Adrenal gland (tissue), 12 donors: ENCODE results near the gene SMIM38. TPM values are rescaled to one million over a fixed set of nuclear protein-coding genes. Genes with fewer than 3 reads are reported as not detected.

Source experiments
- DNase-seq, 7 donors: peaks; one replicate each; pipeline ENCODE4 v3.0.0-alpha.2; 2019 to 2020
- H3K27ac ChIP-seq, 5 donors: fragments of 200-600 bp; sonication (generic) in 4 of 5; 1 replicate in 3 of 5; 2 replicates in 2 of 5; pipeline versions ENCODE4 v1.5.1 to v1.8.0; 2016 to 2020; ENCODE audit warnings: mild to moderate bottlenecking in 1 of 5
- H3K27me3 ChIP-seq: fragments of 200-600 bp; 2 replicates; pipeline ENCODE4 v1.8.0; 2021
- H3K36me3 ChIP-seq, 2 donors: fragments of 200-600 bp; replicated peaks in 1 of 2; 1 replicate in 1 of 2; 2 replicates in 1 of 2; pipeline versions ENCODE4 v1.5.1 to v1.8.0; 2018 to 2022
- H3K4me1 ChIP-seq, 2 donors: fragments of 200-600 bp; replicated peaks in 1 of 2; 1 replicate in 1 of 2; 2 replicates in 1 of 2; pipeline versions ENCODE4 v1.5.1 to v1.8.0; 2018 to 2021
- H3K4me3 ChIP-seq, 4 donors: fragments of 200-600 bp; sonication (generic) in 3 of 4; one replicate each; pipeline ENCODE4 v1.5.1; 2016 to 2018
- H3K9me3 ChIP-seq, 3 donors: fragments of 200-600 bp; sonication (generic) in 1 of 3; replicated peaks in 1 of 3; 1 replicate in 2 of 3; 2 replicates in 1 of 3; pipeline versions ENCODE4 v1.5.1 to v1.8.0; 2016 to 2021
- POLR2A ChIP-seq, 2 donors: fragments of 450-650 bp; IDR thresholded peaks; one replicate each; pipeline ENCODE4 v1.6.1; 2017; ENCODE audit warnings: antibody characterized with exemption in 2 of 2, mild to moderate bottlenecking in 2 of 2, moderate library complexity in 1 of 2
- WGBS, 4 donors: extraction: QIAGEN DNeasy Blood & Tissue Kit in 2 of 4; methylation state at CpG; one replicate each; pipeline versions ENCODE4 v1.1.5 to v1.1.7; 2013 to 2017; 5-methylcytosine and 5-hydroxymethylcytosine counted together
- intact Hi-C, 2 donors: fragments of 100-400 bp; cut with DNase I; formaldehyde crosslinking; loops; one replicate each; pipeline versions ENCODE4 v1.14.1 to v1.15.0; 2022 to 2023
- polyA plus RNA-seq, 3 donors: library from polyadenylated mRNA; stranded (reverse); fragments of 200-250 nt in 2 of 3; fragments of 350-450 nt in 1 of 3; fragmentation: Illumina TruSeq in 1 of 3; extraction: RNeasy Lipid Tissue Mini Kit (QIAGEN cat#74804) in 1 of 3; gene quantifications; one replicate each; pipeline ENCODE4 v1.2.3, GENCODE V29; 2013 to 2014
- total RNA-seq, 9 donors: library from RNA; depleted of rRNA in 4 of 9; stranded (reverse); fragments of >200 nt in 4 of 9; fragments of 120-200 nt in 1 of 9; fragmentation: NEBNext Ultra II Directional in 1 of 9; extraction: Animal tissue kit (Norgen Biotek cat#: 25700) in 1 of 9; gene quantifications; one replicate each; pipeline versions ENCODE4 v1.1.0 to v1.2.4, GENCODE V29; 2013 to 2023
- TF ChIP-seq, protein P1 (sequence below), 6 experiments: fragments of 450-650 bp in 4 of 6; fragments of 200-600 bp in 2 of 6; sonication (generic) in 1 of 6; IDR thresholded peaks; 1 replicate in 5 of 6; 2 replicates in 1 of 6; pipeline versions ENCODE4 v1.5.1 to v1.8.0; 2016 to 2021; ENCODE audit warnings: antibody characterized with exemption in 6 of 6, mild to moderate bottlenecking in 2 of 6, moderate library complexity in 1 of 6
- donor health status: healthy with polysubstance abuse.
- donor health status: Bipolar disorder and iron deficiency.
- donor health status: DM: yes; HTN: yes; CAD: no.
- donor health status: DM: no; HTN: no; CAD: no.
- donor health status: DM: no; HTN: no; CAD: no.
- donor health status: DM: yes; HTN: yes; CAD: no.

The SMIM38 gene
- total and polyA plus RNA-seq, 12 donors = 0.11 to 0.33 (median 0.16) TPM; not detected in 4

DNA sequence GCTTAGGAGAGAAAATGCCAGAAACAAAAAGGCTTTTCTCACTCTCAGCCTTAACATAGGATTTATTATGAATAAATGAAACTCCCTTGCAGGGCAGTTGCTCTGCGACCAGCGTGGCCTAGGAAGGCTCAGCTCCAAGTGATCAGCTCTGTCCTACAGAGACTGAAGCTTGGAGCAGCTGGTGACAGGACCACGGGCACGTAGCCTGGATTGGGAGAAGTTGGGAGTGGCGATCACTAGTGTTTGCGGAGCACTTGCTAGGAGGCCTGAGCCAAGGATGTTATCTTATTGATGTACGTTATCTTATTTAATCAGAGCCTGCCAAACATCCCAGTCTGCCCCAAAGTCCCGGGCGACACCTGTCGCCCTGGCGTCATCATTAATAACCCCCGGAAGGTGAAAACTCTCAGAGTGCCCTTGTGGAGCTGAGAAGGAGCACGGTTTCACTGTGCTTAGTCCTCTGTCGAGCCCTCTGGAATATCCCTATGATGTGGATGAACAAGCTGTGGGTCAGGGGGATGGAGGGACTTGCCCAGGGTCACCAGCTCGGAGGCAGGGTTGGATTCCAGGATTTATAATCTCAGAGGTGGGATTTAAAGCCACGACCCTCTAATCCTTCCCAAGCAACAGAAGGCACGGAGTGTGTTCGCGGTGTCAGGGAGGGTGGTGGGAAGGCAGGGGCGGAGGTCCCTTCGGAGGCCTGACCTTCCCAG, 40.8 kb upstream of the SMIM38 start:
- Histone ChIP-seq H3K9me3 (no peaks in the 10 kb centered on the region), H3K4me3 (no peak overlapping the region), H3K36me3 (no peaks in the 10 kb centered on the region), H3K27me3 (no peaks in the 10 kb centered on the region), H3K27ac (no peak overlapping the region), H3K4me1 (no peaks in the 10 kb centered on the region)
- TF ChIP-seq, protein P1, sequence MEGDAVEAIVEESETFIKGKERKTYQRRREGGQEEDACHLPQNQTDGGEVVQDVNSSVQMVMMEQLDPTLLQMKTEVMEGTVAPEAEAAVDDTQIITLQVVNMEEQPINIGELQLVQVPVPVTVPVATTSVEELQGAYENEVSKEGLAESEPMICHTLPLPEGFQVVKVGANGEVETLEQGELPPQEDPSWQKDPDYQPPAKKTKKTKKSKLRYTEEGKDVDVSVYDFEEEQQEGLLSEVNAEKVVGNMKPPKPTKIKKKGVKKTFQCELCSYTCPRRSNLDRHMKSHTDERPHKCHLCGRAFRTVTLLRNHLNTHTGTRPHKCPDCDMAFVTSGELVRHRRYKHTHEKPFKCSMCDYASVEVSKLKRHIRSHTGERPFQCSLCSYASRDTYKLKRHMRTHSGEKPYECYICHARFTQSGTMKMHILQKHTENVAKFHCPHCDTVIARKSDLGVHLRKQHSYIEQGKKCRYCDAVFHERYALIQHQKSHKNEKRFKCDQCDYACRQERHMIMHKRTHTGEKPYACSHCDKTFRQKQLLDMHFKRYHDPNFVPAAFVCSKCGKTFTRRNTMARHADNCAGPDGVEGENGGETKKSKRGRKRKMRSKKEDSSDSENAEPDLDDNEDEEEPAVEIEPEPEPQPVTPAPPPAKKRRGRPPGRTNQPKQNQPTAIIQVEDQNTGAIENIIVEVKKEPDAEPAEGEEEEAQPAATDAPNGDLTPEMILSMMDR (IDR thresholded peaks at IDR 0.05) = no peak
- TF ChIP-seq POLR2A (IDR thresholded peaks at IDR 0.05) = no peak
- 73 to 85% (median 82%) methylated on average over 16 to 21 of the region's 21 CpGs for WGBS, 4 donors
- DNase-seq = no peak
- intact Hi-C loops = no loop called here

DNA sequence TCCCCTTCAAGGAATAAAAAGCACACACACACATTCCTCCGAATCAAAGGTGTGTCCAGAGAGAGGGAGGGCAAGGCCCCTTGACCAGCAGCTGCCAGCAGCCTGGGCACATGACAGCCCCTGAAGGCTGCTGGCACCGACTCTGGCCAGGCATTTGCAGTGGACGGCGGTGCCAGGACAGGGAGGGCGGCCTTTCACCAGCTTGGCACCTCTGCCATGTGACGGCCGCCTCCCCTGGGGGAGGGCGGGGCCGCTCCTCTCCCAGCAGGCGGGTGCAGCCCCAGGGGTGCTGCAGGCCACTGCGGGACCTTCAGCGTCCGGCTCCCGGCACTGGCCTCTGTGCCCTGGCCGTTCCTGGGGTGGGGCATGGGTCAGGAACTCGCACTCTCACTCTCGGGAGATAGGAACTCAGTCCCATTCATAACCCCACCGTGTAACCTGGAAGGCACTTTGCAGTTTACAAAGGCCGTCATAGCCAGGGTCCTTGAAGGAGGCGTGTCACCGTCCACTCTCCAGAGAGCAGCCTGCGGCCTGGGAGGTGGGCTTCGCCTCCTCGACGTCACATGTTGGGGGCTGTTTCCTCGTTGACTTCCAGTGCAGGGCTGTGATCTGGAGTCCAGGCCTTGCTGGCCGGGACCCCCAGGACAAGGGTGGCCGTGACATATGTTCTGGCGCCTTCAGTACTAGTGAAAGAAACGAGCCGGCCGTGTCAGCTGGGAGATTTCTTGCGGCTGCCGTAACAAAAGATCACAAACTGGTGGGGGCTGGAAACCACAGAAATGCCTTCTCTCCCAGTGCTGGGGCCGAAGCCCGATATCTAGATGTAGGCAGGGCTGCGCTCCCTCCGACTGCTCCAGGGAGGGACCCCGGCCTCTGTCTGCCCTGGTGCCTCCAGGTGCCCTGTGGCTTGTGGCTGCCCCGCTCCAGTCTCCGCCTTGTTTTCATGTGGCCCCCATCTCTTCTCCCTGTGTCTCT, 39.9 kb upstream of the SMIM38 start:
- Histone ChIP-seq H3K4me3 (no peak overlapping the region), H3K27ac (no peak overlapping the region), H3K4me1 (no peaks in the 10 kb centered on the region), H3K9me3 (no peaks in the 10 kb centered on the region), H3K27me3 (no peaks in the 10 kb centered on the region), H3K36me3 (no peaks in the 10 kb centered on the region)
- intact Hi-C loops = no loop called here
- no peak for TF ChIP-seq POLR2A (IDR thresholded peaks at IDR 0.05)
- TF ChIP-seq, protein P1 (IDR thresholded peaks at IDR 0.05) = no peak
- DNase-seq = peak in 1 of 7 donors; percentile 39
- 73 to 79% (median 77%) methylated on average over 22 to 41 of the region's 41 CpGs for WGBS, 4 donors

DNA sequence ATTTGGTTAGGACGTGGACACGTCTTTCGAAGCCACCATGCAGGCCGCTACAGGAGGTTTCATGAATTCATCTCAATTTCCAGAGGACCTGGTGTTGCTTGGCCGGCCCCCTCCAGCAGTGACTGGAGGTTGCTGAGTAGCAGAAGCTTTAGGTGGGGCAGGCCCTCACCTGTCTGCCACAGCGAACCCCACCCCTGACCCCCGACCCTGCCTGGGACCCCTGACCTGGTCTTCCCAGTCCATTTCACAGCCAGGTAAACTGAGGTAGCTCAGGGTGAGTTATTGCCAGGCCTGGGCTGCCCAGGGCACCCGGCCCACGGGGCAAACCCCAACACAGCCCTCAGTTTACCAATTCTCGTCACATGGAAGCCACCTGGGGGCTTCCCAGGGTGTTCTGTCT, 39.1 kb upstream of the SMIM38 start:
- intact Hi-C loops = no loop called here
- H3K27ac ChIP-seq = no peak overlapping the region
- DNase-seq = no peak
- TF ChIP-seq, protein P1 (IDR thresholded peaks at IDR 0.05) = no peak
- TF ChIP-seq POLR2A (IDR thresholded peaks at IDR 0.05) = no peak
- H3K4me3 ChIP-seq = no peak overlapping the region
- whole genome bisulfite sequencing, 4 donors = 81 to 95% (median 91%) methylated on average over 6 to 10 of the region's 10 CpGs
- H3K27me3 ChIP-seq = no peaks in the 10 kb centered on the region
- no peaks in the 10 kb centered on the region for H3K4me1 ChIP-seq
- H3K9me3 ChIP-seq = no peaks in the 10 kb centered on the region
- H3K36me3 ChIP-seq = no peaks in the 10 kb centered on the region

DNA sequence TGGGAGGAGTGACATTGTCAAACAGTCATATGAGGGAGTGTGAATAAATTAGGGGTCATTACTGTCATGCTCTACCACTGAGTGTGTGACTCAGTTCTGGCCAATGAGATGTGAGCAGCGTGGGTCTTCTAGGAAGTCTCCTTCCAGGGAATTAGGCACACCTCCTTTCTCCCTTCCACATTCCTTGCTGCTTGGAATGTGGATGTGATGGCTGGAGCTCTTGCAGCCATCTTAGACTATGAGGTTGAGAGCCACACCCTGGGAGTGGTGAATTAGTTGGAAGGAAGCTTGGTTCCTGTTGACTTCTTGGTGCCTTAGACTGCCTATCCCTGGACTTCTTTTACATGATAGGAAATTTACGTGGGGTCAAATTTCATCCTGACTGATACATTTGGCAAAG, 36.5 kb upstream of the SMIM38 start:
- Histone ChIP-seq H3K36me3 (no peaks in the 10 kb centered on the region), H3K9me3 (no peaks in the 10 kb centered on the region), H3K27ac (no peak overlapping the region), H3K27me3 (no peaks in the 10 kb centered on the region), H3K4me3 (no peak overlapping the region), H3K4me1 (peaks cover 12% of the 10 kb centered on the region in 2 donors)
- TF ChIP-seq POLR2A (IDR thresholded peaks at IDR 0.05) = no peak
- TF ChIP-seq, protein P1 (IDR thresholded peaks at IDR 0.05) = no peak
- no peak for DNase-seq
- intact Hi-C loops = no loop called here
- 68 to 100% (median 94%) methylated on average over 2 of the region's 2 CpGs for WGBS, 4 donors
